Nucleus accumbens (tissue), 56 donors: ENCODE results near the gene CDSN.

ENCODE experiments used
- DNase-seq, 56 donors: peaks; one replicate each; lab custom pipeline; 2025; lab: John Stamatoyannopoulos, UW

CDSN gene

GRCh38 chr6:31121131-31121790 is 1.0 kb upstream of the CDSN start:
- DNase-seq, result no peak

- DNase-seq, result no peak
These were observed 2.1 kb downstream of the CDSN start for GRCh38 chr6:31118178-31118577.

GRCh38 chr6:31116661-31117385 is 3.4 kb downstream of the CDSN start:
- DNase-seq, result no peak

GRCh38 chr6:31115941-31116560 is 4.2 kb downstream of the CDSN start:
- DNase-seq, result no peak

DNA sequence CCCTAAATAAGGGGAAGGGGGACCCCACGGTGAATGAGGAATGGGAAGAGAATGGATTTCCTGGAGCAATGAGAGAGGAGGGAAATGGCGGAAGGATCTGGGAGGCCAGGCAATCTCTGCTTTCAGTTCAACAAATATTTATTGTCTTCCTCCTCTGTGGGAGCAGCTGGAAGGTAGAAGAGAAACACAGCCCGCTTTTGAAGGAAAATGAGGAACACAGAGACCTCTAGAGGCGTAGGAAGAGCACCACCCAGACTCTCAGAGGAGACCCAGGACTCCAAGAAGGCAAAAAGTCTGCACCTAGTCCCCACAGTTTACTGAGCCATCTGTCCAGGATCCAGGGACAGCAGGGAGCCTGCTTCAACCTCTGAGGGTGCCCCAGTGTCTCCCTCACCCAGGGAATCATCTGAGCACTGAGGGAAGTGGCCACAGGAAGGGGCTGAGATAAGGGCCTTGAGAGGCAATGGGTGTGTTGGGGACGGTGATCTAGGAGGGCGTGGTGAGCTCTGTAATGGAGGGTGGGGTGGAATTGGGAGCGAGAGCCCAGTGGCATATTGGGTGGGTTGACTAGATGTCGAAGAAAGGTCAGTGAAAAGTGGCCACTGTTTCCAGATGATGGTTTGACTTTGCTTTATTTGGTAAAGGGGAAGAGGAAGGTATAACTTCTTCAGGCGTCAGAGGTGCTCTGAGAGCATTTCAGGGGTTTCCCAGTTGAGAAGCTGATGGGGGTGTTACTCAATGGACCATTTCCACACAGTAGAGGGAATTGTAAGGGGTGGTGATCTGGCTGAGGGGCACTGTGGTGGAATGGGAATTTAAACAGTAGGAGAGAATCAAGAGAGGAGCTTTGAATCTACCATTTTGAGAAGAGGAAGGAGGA is 5.0 kb downstream of the CDSN start:
- peak in 2 of 56 donors; percentile 5 to 6 for DNase-seq

DNA sequence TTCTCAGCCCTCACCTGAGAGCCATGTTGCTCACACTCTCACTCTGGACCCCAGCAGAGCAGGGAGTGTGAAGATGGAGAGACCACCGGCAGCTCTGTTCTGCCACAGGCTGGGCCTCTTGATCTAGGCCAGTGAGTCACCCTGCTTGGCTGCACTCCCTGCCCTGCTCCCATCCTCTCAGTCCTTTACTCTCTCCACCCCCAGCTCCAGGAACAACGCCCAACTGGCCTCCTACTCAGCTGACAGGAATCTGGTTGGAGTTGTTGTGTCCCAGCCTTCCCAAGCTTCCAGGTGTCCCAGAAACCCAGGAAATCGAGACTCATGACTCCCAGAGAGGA is 5.7 kb downstream of the CDSN start, which contains the start of gene PSORS1C1:
Gene PSORS1C1 (plus strand): TSS at position 260 of the 338 bp plus-strand sequence. CDS start 14,833 bp downstream, outside the sequence.
- peak in 17 of 56 donors; percentile 3 to 56 (median 18) for DNase-seq

- no peak for DNase-seq
These were observed 6.2 kb downstream of the CDSN start for GRCh38 chr6:31113861-31114540.

- no peak for DNase-seq
These were observed 7.8 kb downstream of the CDSN start, which contains the start of gene C6orf15 for GRCh38 chr6:31112478-31112877. Gene C6orf15 (minus strand): TSS chr6:31112575. CDS start chr6:31112555, 20 bp downstream.

DNA sequence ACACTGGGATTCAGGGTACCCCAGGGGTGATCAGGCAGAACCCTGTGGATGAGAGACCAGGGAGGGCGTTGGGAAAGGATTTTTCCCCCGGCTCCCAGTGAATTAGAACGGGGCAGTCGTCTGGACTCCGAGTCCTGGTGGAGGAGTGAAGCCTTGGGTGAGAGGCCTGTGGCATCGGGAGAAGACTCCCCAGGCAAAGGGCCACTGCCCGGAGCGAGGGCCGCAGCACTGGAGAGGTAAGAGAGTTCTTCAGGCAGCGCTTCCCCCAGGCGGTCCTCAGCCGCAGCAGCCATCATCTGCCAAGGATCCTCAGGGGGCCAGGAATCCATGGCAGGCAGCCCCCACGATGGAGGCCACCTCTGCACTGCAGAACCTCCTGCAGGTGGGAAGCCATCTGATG is 8.5 kb downstream of the CDSN start:
- no peak for DNase-seq

DNA sequence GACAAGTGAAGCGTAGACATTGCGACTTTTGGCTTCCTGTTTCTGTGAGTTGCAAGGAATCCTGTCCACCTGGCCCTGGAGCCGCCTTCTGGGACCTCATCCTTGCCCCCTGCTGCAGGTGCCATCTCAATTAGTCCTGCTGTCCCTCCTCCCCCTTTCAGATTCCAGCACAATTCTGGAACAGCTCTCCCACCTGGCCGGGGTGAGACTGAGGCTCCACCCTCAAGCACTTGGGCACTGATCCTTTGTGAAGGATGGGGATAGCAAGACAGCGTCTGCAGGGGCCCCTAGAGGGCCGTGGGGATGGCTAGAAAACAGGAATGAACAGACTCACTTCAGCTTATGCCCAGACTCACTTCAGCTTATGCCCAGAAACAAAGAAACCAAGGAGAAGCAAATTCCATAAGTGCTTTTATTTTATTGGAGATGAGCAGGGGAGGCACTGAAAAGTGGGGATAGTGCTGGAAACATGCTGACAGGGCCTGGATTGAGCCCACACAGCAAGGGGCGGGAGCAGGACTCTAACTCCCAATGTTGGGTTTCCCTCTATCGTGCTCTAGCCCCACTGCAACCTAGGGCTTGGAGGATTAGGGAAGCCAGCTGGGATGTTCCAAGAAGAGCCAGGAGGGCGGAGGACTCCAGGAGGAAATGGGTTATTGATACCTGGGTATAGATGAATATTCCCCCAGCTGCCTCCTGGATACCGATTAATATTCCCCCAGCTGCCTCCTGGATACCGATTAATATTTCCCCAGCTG is 9.2 kb downstream of the CDSN start:
- no peak for DNase-seq

GRCh38 chr6:31107052-31107451 is 13.2 kb downstream of the CDSN start:
- DNase-seq, result no peak

GRCh38 chr6:31103136-31103535 is 17.1 kb downstream of the CDSN start:
- DNase-seq, result no peak

GRCh38 chr6:31098449-31098938 is 21.8 kb downstream of the CDSN start:
- no peak for DNase-seq

DNA sequence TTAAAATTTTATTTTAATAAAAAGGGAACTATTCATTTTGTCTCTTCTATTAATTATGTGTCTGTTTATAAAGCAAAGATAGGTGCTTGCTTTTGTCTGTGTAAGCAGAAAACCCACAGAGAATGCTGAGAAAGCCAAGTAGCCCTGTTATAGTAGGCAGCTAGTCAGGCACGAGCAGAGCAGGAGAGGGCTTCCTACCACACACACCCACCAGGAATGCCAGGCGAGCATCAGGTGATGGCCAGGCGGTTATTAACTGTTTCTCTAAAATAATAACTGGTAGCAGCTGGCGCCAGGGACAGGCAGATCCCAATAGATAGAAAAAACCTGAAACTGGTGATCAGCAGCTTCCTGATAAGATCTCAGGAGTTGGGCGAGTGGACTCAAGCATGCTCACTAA is 23.6 kb downstream of the CDSN start:
- DNase-seq, result no peak

- no peak for DNase-seq
These were observed 24.0 kb downstream of the CDSN start for GRCh38 chr6:31096215-31096614.

- no peak for DNase-seq
These were observed 25.8 kb downstream of the CDSN start for GRCh38 chr6:31094389-31094881.

- no peak for DNase-seq
These were observed 27.3 kb downstream of the CDSN start for GRCh38 chr6:31092769-31093505.

DNA sequence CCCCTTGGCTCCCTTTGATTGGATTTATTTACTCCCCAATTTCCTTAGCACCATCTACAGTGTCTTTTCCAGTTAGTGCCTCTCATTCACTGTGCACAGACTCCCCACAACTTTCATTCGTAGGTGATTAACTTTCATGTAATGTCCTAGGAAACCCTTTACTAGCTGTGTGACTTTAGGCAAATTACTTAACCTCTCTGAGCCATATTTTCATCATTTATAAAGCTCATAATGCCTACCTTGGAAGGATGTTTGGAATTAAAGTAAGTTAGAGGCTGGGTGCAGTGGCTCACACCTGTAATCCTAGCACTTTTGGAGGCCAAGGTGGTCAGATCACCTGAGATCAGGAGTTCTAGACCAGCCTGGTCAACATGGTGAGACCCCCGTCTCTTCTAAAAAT is 28.0 kb downstream of the CDSN start:
- DNase-seq, result no peak
